Upper lobe of left lung (tissue), 6 donors: ENCODE results near the gene PTPRM. TPM values are rescaled to one million over a fixed set of nuclear protein-coding genes. Genes with fewer than 3 reads are reported as not detected.

Source experiments
- ATAC-seq, 2 donors: fragments of 200-7000 bp; cut with Tn5 transposase; one replicate each; pipeline ENCODE4 v1.9.1; 2022; ENCODE audit warnings: mild to moderate bottlenecking in 2 of 2, moderate library complexity in 2 of 2; ENCODE audit not compliant: low FRiP score in 2 of 2
- DNase-seq, 2 donors: peaks; one replicate each; pipeline ENCODE4 v3.0.0-alpha.2; 2019 to 2020
- H3K27ac ChIP-seq, 4 donors: fragments of 200-600 bp; sonication (generic); one replicate each; pipeline ENCODE4 v1.5.1; 2016 to 2019
- H3K27me3 ChIP-seq, 4 donors: fragments of 200-600 bp; sonication (generic); one replicate each; pipeline ENCODE4 v1.5.1; 2017 to 2019
- H3K36me3 ChIP-seq, 4 donors: fragments of 200-600 bp; sonication (generic); one replicate each; pipeline ENCODE4 v1.5.1; 2016 to 2019
- H3K4me1 ChIP-seq, 4 donors: fragments of 200-600 bp; sonication (generic); one replicate each; pipeline ENCODE4 v1.5.1; 2018 to 2019
- H3K4me3 ChIP-seq, 4 donors: fragments of 200-600 bp; sonication (generic); one replicate each; pipeline ENCODE4 v1.5.1; 2017 to 2019; ENCODE audit warnings: mild to moderate bottlenecking in 2 of 4, moderate library complexity in 1 of 4
- H3K9me3 ChIP-seq, 4 donors: fragments of 200-600 bp; sonication (generic); one replicate each; pipeline ENCODE4 v1.5.1; 2018 to 2019
- EP300 ChIP-seq, 4 donors: sonication (generic); formaldehyde crosslinking; IDR thresholded peaks; one replicate each; pipeline ENCODE4 v1.5.1; 2017; ENCODE audit warnings: antibody characterized with exemption in 4 of 4, control low read depth in 2 of 4
- POLR2A ChIP-seq, 4 donors: fragments of 450-650 bp; IDR thresholded peaks; one replicate each; pipeline ENCODE4 v1.5.1; 2016 to 2017; ENCODE audit warnings: antibody characterized with exemption in 4 of 4, mild to moderate bottlenecking in 2 of 4
- POLR2AphosphoS5 ChIP-seq, 2 donors: sonication (generic); formaldehyde crosslinking; IDR thresholded peaks; one replicate each; pipeline ENCODE4 v1.5.1; 2017; ENCODE audit warnings: antibody characterized with exemption in 2 of 2
- WGBS, 2 donors: methylation state at CpG; one replicate each; pipeline ENCODE4 v1.1.5; 2017 to 2018; 5-methylcytosine and 5-hydroxymethylcytosine counted together
- total RNA-seq, 6 donors: library from RNA; depleted of rRNA in 4 of 6; stranded (reverse); fragments of >200 nt in 4 of 6; gene quantifications; one replicate each; pipeline versions ENCODE4 v1.1.0 to v1.2.1, GENCODE V29; 2016 to 2021
- TF ChIP-seq, protein P1 (sequence below), 6 experiments: fragments of 450-650 bp in 4 of 6; fragments of 200-600 bp in 2 of 6; sonication (generic) in 2 of 6; IDR thresholded peaks; one replicate each; pipeline ENCODE4 v1.5.1; 2016 to 2019; ENCODE audit warnings: antibody characterized with exemption in 6 of 6
- donor health status: DM: no; HTN: no; CAD: no; lungs with moderate emphysema.
- donor health status: DM: no; HTN: yes; CAD: no; lungs with severe emphysema.

The PTPRM gene
- total RNA-seq, 6 donors from 2014 or later: 82.0 to 201 (median 154) TPM

DNA sequence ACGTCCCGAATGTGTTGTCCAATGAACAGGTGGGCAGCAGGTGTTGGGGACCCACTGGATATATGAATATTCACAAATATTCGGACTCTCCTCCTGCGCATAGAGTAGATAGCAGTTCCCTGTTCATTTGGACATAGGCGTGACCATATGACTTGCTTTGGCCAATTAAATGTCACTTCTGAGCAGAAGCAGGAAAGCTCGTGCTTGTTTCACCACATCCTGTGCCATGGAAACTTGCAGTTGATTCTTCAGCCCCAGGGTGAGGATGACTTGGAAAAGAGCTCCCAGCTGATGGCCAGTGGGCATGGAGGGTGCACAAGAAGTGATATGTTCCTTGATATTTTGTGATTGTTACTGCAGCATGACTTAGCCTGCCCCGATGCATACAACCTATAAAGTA lies 52.6 kb downstream of the PTPRM start:
- Histone ChIP-seq H3K27ac (no peak overlapping the region), H3K36me3 (no peaks in the 10 kb centered on the region), H3K9me3 (no peaks in the 10 kb centered on the region), H3K4me3 (no peak overlapping the region), H3K27me3 (no peaks in the 10 kb centered on the region), H3K4me1 (peaks cover 21 to 49% (median 27%) of the 10 kb centered on the region in 4 donors)
- DNase-seq (no peak), ATAC-seq (no peak)
- WGBS, 2 donors: 83 to 93% methylated on average over 7 of the region's 7 CpGs
- TF ChIP-seq POLR2AphosphoS5 (IDR thresholded peaks at IDR 0.05): no peak
- TF ChIP-seq, protein P1, sequence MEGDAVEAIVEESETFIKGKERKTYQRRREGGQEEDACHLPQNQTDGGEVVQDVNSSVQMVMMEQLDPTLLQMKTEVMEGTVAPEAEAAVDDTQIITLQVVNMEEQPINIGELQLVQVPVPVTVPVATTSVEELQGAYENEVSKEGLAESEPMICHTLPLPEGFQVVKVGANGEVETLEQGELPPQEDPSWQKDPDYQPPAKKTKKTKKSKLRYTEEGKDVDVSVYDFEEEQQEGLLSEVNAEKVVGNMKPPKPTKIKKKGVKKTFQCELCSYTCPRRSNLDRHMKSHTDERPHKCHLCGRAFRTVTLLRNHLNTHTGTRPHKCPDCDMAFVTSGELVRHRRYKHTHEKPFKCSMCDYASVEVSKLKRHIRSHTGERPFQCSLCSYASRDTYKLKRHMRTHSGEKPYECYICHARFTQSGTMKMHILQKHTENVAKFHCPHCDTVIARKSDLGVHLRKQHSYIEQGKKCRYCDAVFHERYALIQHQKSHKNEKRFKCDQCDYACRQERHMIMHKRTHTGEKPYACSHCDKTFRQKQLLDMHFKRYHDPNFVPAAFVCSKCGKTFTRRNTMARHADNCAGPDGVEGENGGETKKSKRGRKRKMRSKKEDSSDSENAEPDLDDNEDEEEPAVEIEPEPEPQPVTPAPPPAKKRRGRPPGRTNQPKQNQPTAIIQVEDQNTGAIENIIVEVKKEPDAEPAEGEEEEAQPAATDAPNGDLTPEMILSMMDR (IDR thresholded peaks at IDR 0.05): no peak

DNA sequence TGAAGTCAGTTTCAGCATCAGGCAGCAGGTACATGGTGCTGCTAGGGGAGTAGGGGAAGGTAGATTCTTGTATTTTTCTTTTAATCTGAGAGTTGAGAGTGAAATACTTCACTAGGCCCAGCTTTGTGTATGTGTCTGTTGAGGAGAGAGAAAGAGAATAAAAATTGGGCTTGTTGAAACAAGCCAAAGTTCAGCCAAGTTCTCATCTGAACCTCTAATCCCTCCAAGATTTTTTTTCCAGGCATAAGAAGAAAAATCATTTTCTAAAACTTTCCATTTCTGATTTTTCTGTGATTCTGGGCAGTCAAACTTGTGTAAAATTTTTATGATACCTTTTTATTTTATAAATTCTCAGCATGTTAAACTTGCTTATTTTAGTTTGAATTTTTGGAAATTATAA lies 55.6 kb downstream of the PTPRM start:
- H3K36me3 ChIP-seq: no peaks in the 10 kb centered on the region
- H3K4me3 ChIP-seq: no peak overlapping the region
- DNase-seq: no peak
- no peaks in the 10 kb centered on the region for H3K27me3 ChIP-seq
- H3K27ac ChIP-seq: no peak overlapping the region
- TF ChIP-seq POLR2A (IDR thresholded peaks at IDR 0.05) (no peak), EP300 (IDR thresholded peaks at IDR 0.05) (no peak), POLR2AphosphoS5 (IDR thresholded peaks at IDR 0.05) (no peak)
- TF ChIP-seq, protein P1 (IDR thresholded peaks at IDR 0.05): no peak
- no peak for ATAC-seq
- H3K4me1 ChIP-seq: peaks cover 27 to 40% (median 35%) of the 10 kb centered on the region in 4 donors
- H3K9me3 ChIP-seq: no peaks in the 10 kb centered on the region

DNA sequence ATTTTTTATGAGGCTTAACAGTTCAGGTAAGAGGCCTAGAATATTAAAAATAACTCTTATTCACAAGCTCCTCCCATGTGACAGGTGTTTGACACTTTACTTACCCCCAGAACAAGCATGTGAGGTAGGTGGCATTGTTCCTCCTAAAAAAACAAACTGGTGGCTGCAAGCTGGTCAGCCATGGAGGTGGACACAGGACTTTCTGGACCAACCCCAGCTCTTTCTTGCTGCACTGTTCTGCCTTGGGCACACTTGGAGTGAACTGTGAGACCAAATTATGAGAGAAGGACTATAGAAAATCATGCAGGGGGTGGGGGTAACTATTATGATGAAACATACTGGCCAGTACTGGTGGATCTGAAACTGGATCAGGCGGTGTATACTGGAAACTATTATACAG lies 56.6 kb downstream of the PTPRM start:
- Histone ChIP-seq H3K36me3 (no peaks in the 10 kb centered on the region), H3K9me3 (no peaks in the 10 kb centered on the region), H3K4me3 (no peak overlapping the region), H3K27ac (no peak overlapping the region), H3K4me1 (peaks cover 22 to 34% (median 31%) of the 10 kb centered on the region in 4 donors), H3K27me3 (no peaks in the 10 kb centered on the region)
- WGBS, 2 donors: 100% methylated on average over 1 of the region's 1 CpG
- no peak for DNase-seq
- TF ChIP-seq POLR2AphosphoS5 (IDR thresholded peaks at IDR 0.05): no peak
- no peak for TF ChIP-seq POLR2A (IDR thresholded peaks at IDR 0.05)
- TF ChIP-seq EP300 (IDR thresholded peaks at IDR 0.05): no peak
- TF ChIP-seq, protein P1 (IDR thresholded peaks at IDR 0.05): no peak
- ATAC-seq: no peak

DNA sequence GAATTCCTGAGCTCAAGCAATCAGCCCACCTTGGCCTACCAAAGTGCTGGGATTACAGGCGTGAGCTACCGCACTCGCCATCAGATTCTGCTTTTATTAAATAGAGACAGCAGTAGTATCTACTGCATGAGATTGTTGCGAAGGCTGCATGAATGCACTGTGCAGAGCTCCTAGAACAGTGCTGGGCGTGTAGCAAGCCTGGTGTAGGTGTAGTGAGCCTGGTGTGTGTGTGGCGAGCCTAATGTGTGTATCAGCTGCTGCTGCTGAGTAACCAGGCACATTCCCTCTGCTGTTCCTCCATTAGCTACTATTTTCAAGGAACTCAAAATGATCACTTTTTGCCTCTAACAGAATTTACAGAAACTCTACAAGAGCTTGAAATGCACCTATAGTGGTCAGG lies 57.6 kb downstream of the PTPRM start:
- H3K9me3 ChIP-seq: no peaks in the 10 kb centered on the region
- peak overlapping the region in 1 of 4 donors; percentile 25 for H3K27ac ChIP-seq
- H3K36me3 ChIP-seq: no peaks in the 10 kb centered on the region
- no peak overlapping the region for H3K4me3 ChIP-seq
- ATAC-seq (no peak), DNase-seq (no peak)
- H3K27me3 ChIP-seq: no peaks in the 10 kb centered on the region
- WGBS, 2 donors: 98% methylated on average over 6 of the region's 6 CpGs
- H3K4me1 ChIP-seq: peaks cover 17 to 25% (median 23%) of the 10 kb centered on the region in 4 donors
- TF ChIP-seq POLR2AphosphoS5 (IDR thresholded peaks at IDR 0.05) (no peak), EP300 (IDR thresholded peaks at IDR 0.05) (no peak), POLR2A (IDR thresholded peaks at IDR 0.05) (no peak)
- TF ChIP-seq, protein P1 (IDR thresholded peaks at IDR 0.05): no peak

DNA sequence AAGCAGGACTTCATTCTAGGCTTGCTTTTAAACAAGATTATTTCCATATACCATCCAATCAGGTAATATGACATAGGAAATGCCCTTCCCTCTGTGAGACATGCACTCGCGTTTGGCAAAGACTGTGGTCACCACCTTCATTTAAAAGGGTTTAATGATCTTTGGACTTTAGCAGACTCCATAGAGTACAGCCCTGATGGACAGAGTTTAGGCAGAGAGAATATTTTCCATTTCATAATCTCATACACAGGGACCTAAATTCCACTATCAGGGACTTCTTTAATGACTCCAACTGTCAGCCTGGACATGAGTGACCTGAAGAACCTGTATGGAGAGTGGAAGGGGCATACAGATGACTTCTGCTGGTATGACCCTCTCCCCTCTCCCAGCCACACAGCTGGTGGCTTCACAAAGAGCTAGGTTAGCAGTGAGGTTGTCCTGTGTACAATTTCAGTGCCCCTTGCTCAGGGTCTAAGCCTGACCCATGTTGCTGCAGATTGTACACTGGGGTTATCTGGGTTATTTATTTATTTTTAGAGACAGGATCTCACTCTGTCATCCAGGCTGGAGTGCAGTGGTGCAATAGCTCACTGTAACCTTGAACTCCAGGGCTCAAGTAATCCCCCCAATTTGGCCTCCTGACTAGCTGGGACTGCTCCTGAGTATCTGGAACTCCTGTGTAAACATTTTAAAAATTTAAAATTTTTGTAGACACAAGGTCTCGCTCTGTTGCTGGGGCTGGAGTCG lies 59.2 kb downstream of the PTPRM start:
- WGBS, 2 donors: 49 to 68% methylated on average over 4 of the region's 4 CpGs
- Histone ChIP-seq H3K36me3 (no peaks in the 10 kb centered on the region), H3K27me3 (no peaks in the 10 kb centered on the region), H3K4me1 (peaks cover 17 to 24% (median 22%) of the 10 kb centered on the region in 4 donors), H3K4me3 (no peak overlapping the region), H3K27ac (peak overlapping the region in 2 of 4 donors; percentile 12 to 39), H3K9me3 (no peaks in the 10 kb centered on the region)
- no peak for DNase-seq
- no peak for TF ChIP-seq POLR2A (IDR thresholded peaks at IDR 0.05)
- TF ChIP-seq EP300 (IDR thresholded peaks at IDR 0.05): no peak
- TF ChIP-seq, protein P1 (IDR thresholded peaks at IDR 0.05): no peak
- ATAC-seq: no peak
